ENCODE results near the gene EBNA1BP2. TPM values are rescaled to one million over a fixed set of nuclear protein-coding genes. Genes with fewer than 3 reads are reported as not detected.

EBNA1BP2 gene
- total RNA-seq, 2 experiments from 2014 or later, result 115 TPM

GRCh38 chr1:43153443-43153842 lies 18.6 kb downstream of the EBNA1BP2 start:
- Mint-ChIP-seq H3K4me1 (ENCODE audit: low read depth) (peaks cover 4% of the 10 kb centered on the region), H3K4me3 (no peak overlapping the region), H3K36me3 (ENCODE audit: low read depth) (no peaks in the 10 kb centered on the region), H3K27me3 (peaks cover 22% of the 10 kb centered on the region), H3K9me3 (no peaks in the 10 kb centered on the region), H3K27ac (no peak overlapping the region)
- intact Hi-C loops (cut with micrococcal nuclease), result no loop called here
- POLR2A ChIA-PET, result no interaction called here
- TF ChIP-seq CTCF (IDR thresholded peaks at IDR 0.05), result no peak
- ATAC-seq, result no peak
- CTCF ChIA-PET, result no interaction called here
- DNase-seq, result no peak

GRCh38 chr1:43152866-43153265 lies 19.2 kb downstream of the EBNA1BP2 start:
- H3K27me3 Mint-ChIP-seq, result peaks cover 25% of the 10 kb centered on the region
- no peak for TF ChIP-seq CTCF (IDR thresholded peaks at IDR 0.05)
- H3K9me3 Mint-ChIP-seq, result no peaks in the 10 kb centered on the region
- ATAC-seq, result no peak
- no peak for DNase-seq
- peaks cover 5% of the 10 kb centered on the region for H3K4me1 Mint-ChIP-seq (ENCODE audit: low read depth)
- no peak overlapping the region for H3K4me3 Mint-ChIP-seq
- H3K36me3 Mint-ChIP-seq (ENCODE audit: low read depth), result no peaks in the 10 kb centered on the region
- intact Hi-C loops (cut with micrococcal nuclease), result no loop called here
- ChIA-PET CTCF (interaction anchor here (1.5 kb wide), 1 partner anchor 79 kb away, joined by 5 read pairs; no protein-coding TSS in a partner anchor), POLR2A (interaction anchor here (0.5 kb wide), 1 partner anchor 302 kb away, joined by 3 read pairs; no protein-coding TSS in a partner anchor)
- no peak overlapping the region for H3K27ac Mint-ChIP-seq

- TF ChIP-seq CTCF (IDR thresholded peaks at IDR 0.05), result no peak
- no peak overlapping the region for H3K27ac Mint-ChIP-seq
- no peaks in the 10 kb centered on the region for H3K36me3 Mint-ChIP-seq (ENCODE audit: low read depth)
- no peak overlapping the region for H3K4me3 Mint-ChIP-seq
- H3K9me3 Mint-ChIP-seq, result no peaks in the 10 kb centered on the region
- ChIA-PET POLR2A (interaction anchor here (1.5 kb wide), 1 partner anchor 15 kb away, joined by 4 read pairs; no protein-coding TSS in a partner anchor), CTCF (no interaction called here)
- intact Hi-C loops (cut with micrococcal nuclease), result no loop called here
- H3K27me3 Mint-ChIP-seq, result peaks cover 47% of the 10 kb centered on the region
- DNase-seq (no peak), ATAC-seq (no peak)
- H3K4me1 Mint-ChIP-seq (ENCODE audit: low read depth), result peaks cover 5% of the 10 kb centered on the region
Observed at GRCh38 chr1:43149889-43150288, 22.2 kb downstream of the EBNA1BP2 start.

- Mint-ChIP-seq H3K4me1 (ENCODE audit: low read depth) (peaks cover 5% of the 10 kb centered on the region), H3K36me3 (ENCODE audit: low read depth) (no peaks in the 10 kb centered on the region), H3K4me3 (peak overlapping the region; percentile 9), H3K27me3 (peaks cover 62% of the 10 kb centered on the region), H3K27ac (no peak overlapping the region), H3K9me3 (no peaks in the 10 kb centered on the region)
- POLR2A ChIA-PET, result no interaction called here
- CTCF ChIA-PET, result no interaction called here
- peak; percentile 65 for ATAC-seq
- DNase-seq, result peak; percentile 61
- TF ChIP-seq CTCF (IDR thresholded peaks at IDR 0.05), result no peak
- intact Hi-C loops (cut with micrococcal nuclease), result no loop called here
Observed at GRCh38 chr1:43147625-43148327, 24.3 kb downstream of the EBNA1BP2 start.

- H3K27ac Mint-ChIP-seq, result no peak overlapping the region
- ATAC-seq (no peak), DNase-seq (no peak)
- POLR2A ChIA-PET, result no interaction called here
- H3K36me3 Mint-ChIP-seq (ENCODE audit: low read depth), result no peaks in the 10 kb centered on the region
- peaks cover 5% of the 10 kb centered on the region for H3K4me1 Mint-ChIP-seq (ENCODE audit: low read depth)
- TF ChIP-seq CTCF (IDR thresholded peaks at IDR 0.05), result no peak
- no peaks in the 10 kb centered on the region for H3K9me3 Mint-ChIP-seq
- CTCF ChIA-PET, result interaction anchor here (0.6 to 1.0 kb wide), 2 partner anchors 15 to 27 kb away, joined by 3 read pairs; no protein-coding TSS in a partner anchor
- H3K27me3 Mint-ChIP-seq, result peaks cover 61% of the 10 kb centered on the region
- H3K4me3 Mint-ChIP-seq, result no peak overlapping the region
- intact Hi-C loops (cut with micrococcal nuclease), result no loop called here
Observed at GRCh38 chr1:43144237-43144636, 27.9 kb downstream of the EBNA1BP2 start.
